ENCODE results near the gene WLS.

The WLS gene

GRCh38 chr1:68158837-68159236 lies 73.5 kb downstream of the WLS start:
- ChIA-PET POLR2A (no interaction called here), CTCF (interaction anchor here (1.0 to 2.1 kb wide), 3 partner anchors 11 to 42 kb away, joined by 3 to 7 read pairs (median 5); no protein-coding TSS in a partner anchor)
- DNase-seq (ENCODE audit: low read depth, low spot score) = no peak
- H3K4me3 ChIP-seq (ENCODE audit: low read depth, low read length) = no peak overlapping the region
- no peak for TF ChIP-seq CTCF (IDR thresholded peaks at IDR 0.05; ENCODE audit: insufficient read depth, low read length, missing control alignments)

GRCh38 chr1:68157416-68157815 lies 74.9 kb downstream of the WLS start:
- DNase-seq (ENCODE audit: low read depth, low spot score) = no peak
- CTCF ChIA-PET = interaction anchor here (1.1 to 2.1 kb wide), 2 partner anchors 37 to 41 kb away, joined by 5 to 7 read pairs; no protein-coding TSS in a partner anchor
- TF ChIP-seq CTCF (IDR thresholded peaks at IDR 0.05; ENCODE audit: insufficient read depth, low read length, missing control alignments) = no peak
- POLR2A ChIA-PET = no interaction called here
- no peak overlapping the region for H3K4me3 ChIP-seq (ENCODE audit: low read depth, low read length)

- TF ChIP-seq CTCF (IDR thresholded peaks at IDR 0.05; ENCODE audit: insufficient read depth, low read length, missing control alignments) = no peak
- CTCF ChIA-PET = interaction anchor here (0.7 to 1.9 kb wide), 3 partner anchors 15 to 31 kb away, joined by 3 to 4 read pairs (median 3); no protein-coding TSS in a partner anchor
- H3K4me3 ChIP-seq (ENCODE audit: low read depth, low read length) = no peak overlapping the region
- POLR2A ChIA-PET = no interaction called here
- no peak for DNase-seq (ENCODE audit: low read depth, low spot score)
Observed at GRCh38 chr1:68151690-68152089, 80.6 kb downstream of the WLS start.

GRCh38 chr1:68149907-68150306 lies 82.4 kb downstream of the WLS start:
- ChIA-PET CTCF (interaction anchor here (1.0 kb wide), 1 partner anchor 30 kb away, joined by 3 read pairs; no protein-coding TSS in a partner anchor), POLR2A (no interaction called here)
- DNase-seq (ENCODE audit: low read depth, low spot score) = no peak
- TF ChIP-seq CTCF (IDR thresholded peaks at IDR 0.05; ENCODE audit: insufficient read depth, low read length, missing control alignments) = no peak
- no peak overlapping the region for H3K4me3 ChIP-seq (ENCODE audit: low read depth, low read length)

- H3K4me3 ChIP-seq (ENCODE audit: low read depth, low read length) = no peak overlapping the region
- no peak for TF ChIP-seq CTCF (IDR thresholded peaks at IDR 0.05; ENCODE audit: insufficient read depth, low read length, missing control alignments)
- no peak for DNase-seq (ENCODE audit: low read depth, low spot score)
- CTCF ChIA-PET = interaction anchor here (1.0 kb wide), 1 partner anchor 29 kb away, joined by 3 read pairs; no protein-coding TSS in a partner anchor
- POLR2A ChIA-PET = no interaction called here
Observed at GRCh38 chr1:68149110-68149798, 83.1 kb downstream of the WLS start.

GRCh38 chr1:68148631-68149030 lies 83.7 kb downstream of the WLS start:
- no peak overlapping the region for H3K4me3 ChIP-seq (ENCODE audit: low read depth, low read length)
- CTCF ChIA-PET = interaction anchor here (0.8 to 1.3 kb wide), 2 partner anchors 10 to 191 kb away, joined by 3 read pairs; no protein-coding TSS in a partner anchor

More at GRCh38 chr1:68148631-68149030, 83.7 kb downstream of the WLS start:
- DNase-seq (ENCODE audit: low read depth, low spot score) = no peak
- POLR2A ChIA-PET = no interaction called here
- TF ChIP-seq CTCF (IDR thresholded peaks at IDR 0.05; ENCODE audit: insufficient read depth, low read length, missing control alignments) = no peak
